Superior temporal gyrus (tissue), 1 donor: Measurements from ENCODE around the gene CUL9.

Source experiments
- DNase-seq: peaks from one replicate; pipeline ENCODE4 v3.0.0-alpha.2; 2016; ENCODE audit errors: extremely low spot score

Gene CUL9

GRCh38 chr6:43255408-43256054, 73.5 kb downstream of the CUL9 start:
- DNase-seq: no peak

- no peak for DNase-seq
These were observed 74.8 kb downstream of the CUL9 start for GRCh38 chr6:43256670-43257366.

- DNase-seq: no peak
These were observed 75.6 kb downstream of the CUL9 start for GRCh38 chr6:43257367-43258145.

- no peak for DNase-seq
These were observed 76.2 kb downstream of the CUL9 start for GRCh38 chr6:43258180-43258579.

- no peak for DNase-seq
These were observed 77.1 kb downstream of the CUL9 start for GRCh38 chr6:43258807-43259686.

GRCh38 chr6:43260791-43261190, 78.8 kb downstream of the CUL9 start:
- no peak for DNase-seq

GRCh38 chr6:43261198-43261597, 79.2 kb downstream of the CUL9 start:
- no peak for DNase-seq

- DNase-seq: no peak
These were observed 80.2 kb downstream of the CUL9 start for GRCh38 chr6:43262000-43262779.

- no peak for DNase-seq
These were observed 80.9 kb downstream of the CUL9 start for GRCh38 chr6:43262780-43263313.

- peak; percentile 62 for DNase-seq
These were observed 81.5 kb downstream of the CUL9 start for GRCh38 chr6:43263314-43264178.

- no peak for DNase-seq
These were observed 82.7 kb downstream of the CUL9 start for GRCh38 chr6:43264599-43265145.

- no peak for DNase-seq
These were observed 83.6 kb downstream of the CUL9 start for GRCh38 chr6:43265564-43265963.

GRCh38 chr6:43267619-43268354, 85.8 kb downstream of the CUL9 start:
- no peak for DNase-seq

- peak; percentile 83 for DNase-seq
These were observed 86.3 kb downstream of the CUL9 start for GRCh38 chr6:43268355-43268700.

- DNase-seq: no peak
These were observed 86.8 kb downstream of the CUL9 start for GRCh38 chr6:43268782-43269272.

- DNase-seq: no peak
These were observed 87.4 kb downstream of the CUL9 start for GRCh38 chr6:43269273-43270007.

- no peak for DNase-seq
These were observed 89.3 kb downstream of the CUL9 start for GRCh38 chr6:43271103-43271815.
